ENCODE data around the gene AP2A1. TPM values are rescaled to one million over a fixed set of nuclear protein-coding genes. Genes with fewer than 3 reads are reported as not detected.
A peak's percentile ranks its signal among the peaks of the same experiment; 100 is the strongest.

Gene AP2A1
- total and polyA plus RNA-seq, 2 of the 13 experiments (the other 11 are each of a cell fraction or from before 2014, with no cell fraction given) = 22.7 to 39.7 TPM

GRCh38 chr19:49779731-49780555 is 13.1 kb downstream of the AP2A1 start:
- in situ Hi-C loops (cut with HindIII; ENCODE audit: extremely low pct_ligation_motif_present, low pct_unique_long_range_greater_than_20kb) = no loop called here
- ATAC-seq = no peak
- Histone ChIP-seq H2AFZ (ENCODE audit: low read length) (no peak overlapping the region), H3K9ac (ENCODE audit: insufficient read depth, low read depth, low read length) (no peak overlapping the region), H3K9me3 (ENCODE audit: low read length) (no peaks in the 10 kb centered on the region), H3K4me2 (ENCODE audit: low read depth, low read length) (no peak overlapping the region), H3K79me2 (ENCODE audit: insufficient read depth, low read length) (no peaks in the 10 kb centered on the region), H3K27me3 (ENCODE audit: control insufficient read depth in 1 of 2, insufficient read depth in 2 of 2, low read length in 2 of 2) (no peaks in the 10 kb centered on the region), H3K27ac (ENCODE audit: extremely low read length, insufficient read depth, low read length) (no peak overlapping the region), H3K36me3 (replicated peaks in 1 of 2; ENCODE audit: control insufficient read depth in 1 of 2, insufficient read depth in 2 of 2, low read length in 2 of 2) (peaks cover 9 to 13% of the 10 kb centered on the region in 2 experiments; a peak in 4 of 5 replicates), H3K4me1 (ENCODE audit: insufficient read depth, low read length) (peaks cover 17% of the 10 kb centered on the region), H3K4me3 (replicated peaks in 1 of 3; ENCODE audit: insufficient read depth in 1 of 3, low read depth in 2 of 3, low read length in 3 of 3) (no peak overlapping the region), H4K20me1 (ENCODE audit: insufficient read depth, low read length) (no peaks in the 10 kb centered on the region)
- POLR2A ChIA-PET = interaction anchor here (1.0 kb wide), 1 partner anchor 14 kb away, joined by 3 read pairs; no protein-coding TSS in a partner anchor
- no peak for TF ChIP-seq ZNF383 (CRISPR knock-in tag; IDR thresholded peaks at IDR 0.05; ENCODE audit: borderline replicate concordance)
- no peak for TF ChIP-seq MAFF (IDR thresholded peaks at IDR 0.05; ENCODE audit: low read depth, low read length)
- no peak for TF ChIP-seq ZNF484 (CRISPR knock-in tag; IDR thresholded peaks at IDR 0.05; ENCODE audit: borderline replicate concordance, low read depth)
- TF ChIP-seq PHB2 (IDR thresholded peaks at IDR 0.05; ENCODE audit: partially characterized antibody) = no peak
- no peak for TF ChIP-seq TIGD3 (CRISPR knock-in tag; IDR thresholded peaks at IDR 0.05; ENCODE audit: borderline replicate concordance)
- DNase-seq (ENCODE audit: low spot score) = no peak
- intact Hi-C loops (cut with micrococcal nuclease; ENCODE audit: unreplicated experiment) = no loop called here
- no TSS peak for BruUV-seq (replicated peaks)
- no peak for FAIRE-seq
- CTCF ChIA-PET (ENCODE audit: low intra/inter-chr PET ratio, low total read pairs) = no interaction called here
- WGBS (ENCODE audit: low lambda C conversion rate) = 91% methylated on average over 11 of the region's 11 CpGs

GRCh38 chr19:49780861-49781260 is 14.1 kb downstream of the AP2A1 start:
- no peak overlapping the region for H3K4me2 ChIP-seq (ENCODE audit: low read depth, low read length)
- no peak overlapping the region for H3K9ac ChIP-seq (ENCODE audit: insufficient read depth, low read depth, low read length)
- no peaks in the 10 kb centered on the region for H3K27me3 ChIP-seq (ENCODE audit: control insufficient read depth in 1 of 2, insufficient read depth in 2 of 2, low read length in 2 of 2)
- ATAC-seq = peak; percentile 47; the same call in 2 of the 3 replicates
- no peak overlapping the region for H3K4me3 ChIP-seq (replicated peaks in 1 of 3; ENCODE audit: insufficient read depth in 1 of 3, low read depth in 2 of 3, low read length in 3 of 3)
- H3K36me3 ChIP-seq (replicated peaks in 1 of 2; ENCODE audit: control insufficient read depth in 1 of 2, insufficient read depth in 2 of 2, low read length in 2 of 2) = peaks cover 9 to 13% of the 10 kb centered on the region in 2 experiments; a peak in 4 of 5 replicates
- CTCF ChIA-PET (ENCODE audit: low intra/inter-chr PET ratio, low total read pairs) = no interaction called here
- no peaks in the 10 kb centered on the region for H3K9me3 ChIP-seq (ENCODE audit: low read length)
- intact Hi-C loops (cut with micrococcal nuclease; ENCODE audit: unreplicated experiment) (no loop called here), in situ Hi-C loops (cut with HindIII; ENCODE audit: extremely low pct_ligation_motif_present, low pct_unique_long_range_greater_than_20kb) (no loop called here)
- POLR2A ChIA-PET = no interaction called here
- no peak for FAIRE-seq
- no TSS peak for BruUV-seq (replicated peaks)
- no peaks in the 10 kb centered on the region for H3K79me2 ChIP-seq (ENCODE audit: insufficient read depth, low read length)
- peaks cover 17% of the 10 kb centered on the region for H3K4me1 ChIP-seq (ENCODE audit: insufficient read depth, low read length)
- DNase-seq (ENCODE audit: low spot score) = no peak
- WGBS (ENCODE audit: low lambda C conversion rate) = 93% methylated on average over 8 of the region's 8 CpGs
- H3K27ac ChIP-seq (ENCODE audit: extremely low read length, insufficient read depth, low read length) = no peak overlapping the region
- no peak for TF ChIP-seq ZNF580 (CRISPR knock-in tag; IDR thresholded peaks at IDR 0.05; ENCODE audit: borderline replicate concordance, low read depth)
- 0 out of 2 replicates have a peak, but pooled peaks have one; percentile 8 for TF ChIP-seq POLR2G (IDR thresholded peaks at IDR 0.05; ENCODE audit: low read depth, low read length)
- H4K20me1 ChIP-seq (ENCODE audit: insufficient read depth, low read length) = no peaks in the 10 kb centered on the region
- H2AFZ ChIP-seq (ENCODE audit: low read length) = no peak overlapping the region
